Osteocyte (in vitro differentiated cells): ENCODE measurements around the gene SLC6A4. TPM values are rescaled to one million over a fixed set of nuclear protein-coding genes. Genes with fewer than 3 reads are reported as not detected.

Experiments used
- DNase-seq: peaks from one replicate; pipeline ENCODE4 v3.0.0; 2021; ENCODE audit warnings: mixed read lengths; ENCODE audit not compliant: unreplicated experiment; ENCODE audit errors: extremely low spot score
- H3K27ac Mint-ChIP-seq: one replicate; pipeline ENCODE4 v1.8.0; 2021; ENCODE audit warnings: mild to moderate bottlenecking, mixed read lengths; ENCODE audit not compliant: unreplicated experiment
- H3K27me3 Mint-ChIP-seq: one replicate; pipeline ENCODE4 v1.8.0; 2021; ENCODE audit warnings: mixed read lengths; ENCODE audit not compliant: unreplicated experiment
- H3K36me3 Mint-ChIP-seq: one replicate; pipeline ENCODE4 v1.8.0; 2021; ENCODE audit warnings: mixed read lengths; ENCODE audit not compliant: unreplicated experiment
- H3K4me1 Mint-ChIP-seq: one replicate; pipeline ENCODE4 v1.8.0; 2021; ENCODE audit warnings: mixed read lengths; ENCODE audit not compliant: unreplicated experiment
- H3K4me3 Mint-ChIP-seq: one replicate; pipeline ENCODE4 v1.8.0; 2021; ENCODE audit warnings: mild to moderate bottlenecking, moderate library complexity, mixed read lengths; ENCODE audit not compliant: unreplicated experiment
- H3K9me3 Mint-ChIP-seq: one replicate; pipeline ENCODE4 v1.8.0; 2021; ENCODE audit warnings: mixed read lengths; ENCODE audit not compliant: unreplicated experiment
- CTCF ChIP-seq: fragments of 200-600 bp; sonication (generic); IDR thresholded peaks from 2 replicates; pipeline ENCODE4 v1.5.0; 2021; ENCODE audit warnings: antibody characterized with exemption, mild to moderate bottlenecking, moderate library complexity
- total RNA-seq: library from RNA; stranded (reverse); gene quantifications from 2 replicates; pipeline ENCODE4 v1.2.1, GENCODE V29; 2021

SLC6A4 gene
- total RNA-seq, 1 donor from 2014 or later: 0.16 TPM

GRCh38 chr17:30226878-30227277 is 8.6 kb downstream of the SLC6A4 start:
- Mint-ChIP-seq H3K4me1 (peaks cover 43% of the 10 kb centered on the region), H3K27ac (peak overlapping the region; percentile 85), H3K9me3 (no peaks in the 10 kb centered on the region), H3K27me3 (peaks cover 17% of the 10 kb centered on the region), H3K4me3 (peak overlapping the region; percentile 52), H3K36me3 (no peaks in the 10 kb centered on the region)
- DNase-seq: no peak
- no peak for TF ChIP-seq CTCF

GRCh38 chr17:30225919-30226553 is 9.5 kb downstream of the SLC6A4 start:
- no peak overlapping the region for H3K4me3 Mint-ChIP-seq
- no peaks in the 10 kb centered on the region for H3K9me3 Mint-ChIP-seq
- no peak for DNase-seq
- H3K36me3 Mint-ChIP-seq: no peaks in the 10 kb centered on the region
- no peak for TF ChIP-seq CTCF
- H3K27me3 Mint-ChIP-seq: peaks cover 17% of the 10 kb centered on the region
- peaks cover 43% of the 10 kb centered on the region for H3K4me1 Mint-ChIP-seq
- no peak overlapping the region for H3K27ac Mint-ChIP-seq

GRCh38 chr17:30225112-30225511 is 10.4 kb downstream of the SLC6A4 start:
- TF ChIP-seq CTCF: no peak
- peaks cover 43% of the 10 kb centered on the region for H3K4me1 Mint-ChIP-seq
- H3K27ac Mint-ChIP-seq: no peak overlapping the region
- no peaks in the 10 kb centered on the region for H3K9me3 Mint-ChIP-seq
- peaks cover 7% of the 10 kb centered on the region for H3K27me3 Mint-ChIP-seq
- H3K4me3 Mint-ChIP-seq: no peak overlapping the region
- no peak for DNase-seq
- H3K36me3 Mint-ChIP-seq: no peaks in the 10 kb centered on the region

- TF ChIP-seq CTCF: no peak
- peaks cover 7% of the 10 kb centered on the region for H3K27me3 Mint-ChIP-seq
- no peak for DNase-seq
- no peaks in the 10 kb centered on the region for H3K9me3 Mint-ChIP-seq
- H3K4me1 Mint-ChIP-seq: peaks cover 43% of the 10 kb centered on the region
- no peaks in the 10 kb centered on the region for H3K36me3 Mint-ChIP-seq
- H3K4me3 Mint-ChIP-seq: no peak overlapping the region
- H3K27ac Mint-ChIP-seq: peak overlapping the region; percentile 24
Measured at GRCh38 chr17:30224419-30224960, 11.0 kb downstream of the SLC6A4 start.

GRCh38 chr17:30222721-30223175 is 12.7 kb downstream of the SLC6A4 start:
- no peaks in the 10 kb centered on the region for H3K36me3 Mint-ChIP-seq
- H3K27ac Mint-ChIP-seq: no peak overlapping the region
- no peak for TF ChIP-seq CTCF
- no peaks in the 10 kb centered on the region for H3K9me3 Mint-ChIP-seq
- H3K4me1 Mint-ChIP-seq: peaks cover 32% of the 10 kb centered on the region
- DNase-seq: no peak
- H3K27me3 Mint-ChIP-seq: peaks cover 11% of the 10 kb centered on the region
- H3K4me3 Mint-ChIP-seq: no peak overlapping the region
